ENCODE data around the gene TEKT4. TPM values are rescaled to one million over a fixed set of nuclear protein-coding genes. Genes with fewer than 3 reads are reported as not detected.

The TEKT4 gene
- total RNA-seq, 6 experiments from 2014 or later = not detected

- no peaks in the 10 kb centered on the region for H3K4me1 Mint-ChIP-seq (ENCODE audit: low read depth)
- H3K27ac Mint-ChIP-seq = no peak overlapping the region
- no peak for TF ChIP-seq CTCF (IDR thresholded peaks at IDR 0.05)
- no peak overlapping the region for H3K4me3 Mint-ChIP-seq
- no peaks in the 10 kb centered on the region for H3K36me3 Mint-ChIP-seq (ENCODE audit: low read depth)
- no peak for DNase-seq
- H3K9me3 Mint-ChIP-seq = no peaks in the 10 kb centered on the region
- peaks cover 5% of the 10 kb centered on the region; the same call in 1 of the 2 replicates for H3K27me3 Mint-ChIP-seq (ENCODE audit: insufficient read depth)
Measured at GRCh38 chr2:94873362-94874276, 2.4 kb downstream of the TEKT4 start.

GRCh38 chr2:94874277-94874997, 3.2 kb downstream of the TEKT4 start:
- Mint-ChIP-seq H3K4me3 (no peak overlapping the region), H3K36me3 (ENCODE audit: low read depth) (no peaks in the 10 kb centered on the region)

GRCh38 chr2:94875064-94875819, 4.0 kb downstream of the TEKT4 start:
- H3K36me3 Mint-ChIP-seq (ENCODE audit: low read depth) = no peaks in the 10 kb centered on the region
- H3K27ac Mint-ChIP-seq = no peak overlapping the region
- no peaks in the 10 kb centered on the region for H3K9me3 Mint-ChIP-seq
- peaks cover 5% of the 10 kb centered on the region; the same call in 1 of the 2 replicates for H3K27me3 Mint-ChIP-seq (ENCODE audit: insufficient read depth)
- no peak overlapping the region for H3K4me3 Mint-ChIP-seq
- DNase-seq = no peak
- H3K4me1 Mint-ChIP-seq (ENCODE audit: low read depth) = no peaks in the 10 kb centered on the region
- no peak for TF ChIP-seq CTCF (IDR thresholded peaks at IDR 0.05)

More at GRCh38 chr2:94874277-94874997, 3.2 kb downstream of the TEKT4 start:
- DNase-seq = no peak
- no peaks in the 10 kb centered on the region for H3K9me3 Mint-ChIP-seq
- H3K4me1 Mint-ChIP-seq (ENCODE audit: low read depth) = no peaks in the 10 kb centered on the region
- H3K27me3 Mint-ChIP-seq (ENCODE audit: insufficient read depth) = peaks cover 5% of the 10 kb centered on the region; the same call in 1 of the 2 replicates
- no peak overlapping the region for H3K27ac Mint-ChIP-seq
- peak; percentile 86 for TF ChIP-seq CTCF (IDR thresholded peaks at IDR 0.05)

GRCh38 chr2:94875820-94876522, 4.7 kb downstream of the TEKT4 start:
- Mint-ChIP-seq H3K4me3 (no peak overlapping the region), H3K4me1 (ENCODE audit: low read depth) (no peaks in the 10 kb centered on the region), H3K27ac (no peak overlapping the region), H3K36me3 (ENCODE audit: low read depth) (no peaks in the 10 kb centered on the region), H3K9me3 (no peaks in the 10 kb centered on the region), H3K27me3 (ENCODE audit: insufficient read depth) (peaks cover 5% of the 10 kb centered on the region; the same call in 1 of the 2 replicates)
- TF ChIP-seq CTCF (IDR thresholded peaks at IDR 0.05) = no peak
- no peak for DNase-seq

GRCh38 chr2:94876523-94876863, 5.3 kb downstream of the TEKT4 start:
- Mint-ChIP-seq H3K4me1 (ENCODE audit: low read depth) (no peaks in the 10 kb centered on the region), H3K27me3 (ENCODE audit: insufficient read depth) (peaks cover 5% of the 10 kb centered on the region; the same call in 1 of the 2 replicates), H3K4me3 (no peak overlapping the region), H3K27ac (no peak overlapping the region), H3K36me3 (ENCODE audit: low read depth) (no peaks in the 10 kb centered on the region), H3K9me3 (no peaks in the 10 kb centered on the region)
- no peak for TF ChIP-seq CTCF (IDR thresholded peaks at IDR 0.05)
- no peak for DNase-seq

All from HFFc6 (cell line).